Effector memory CD4-positive, alpha-beta T cell (primary cell): ENCODE data around the gene DCP2.
A peak's percentile ranks its signal among the peaks of the same experiment; 100 is the strongest.

Experiments
- DNase-seq, 3 donors: peaks; one replicate each; pipeline ENCODE4 v3.0.0-alpha.2; 2020
- H3K27ac ChIP-seq: 2 replicates; pipeline ENCODE4 v1.7.0; 2013; ENCODE audit warnings: mild to moderate bottlenecking, low read length, moderate library complexity; ENCODE audit not compliant: insufficient read depth, poor library complexity, severe bottlenecking
- H3K27me3 ChIP-seq: replicated peaks from 2 replicates; pipeline ENCODE4 v1.7.0; 2013; ENCODE audit warnings: mild to moderate bottlenecking, low read length; ENCODE audit not compliant: insufficient read depth, control insufficient read depth, poor library complexity, severe bottlenecking
- H3K36me3 ChIP-seq: 2 replicates; pipeline ENCODE4 v1.7.0; 2013; ENCODE audit warnings: mild to moderate bottlenecking, low read length, moderate library complexity; ENCODE audit not compliant: control insufficient read depth, insufficient read depth
- H3K4me1 ChIP-seq: 2 replicates; pipeline ENCODE4 v1.7.0; 2013; ENCODE audit warnings: low read length, mild to moderate bottlenecking; ENCODE audit not compliant: control insufficient read depth, insufficient read depth, poor library complexity, severe bottlenecking
- H3K4me3 ChIP-seq: 2 replicates; pipeline ENCODE4 v1.7.0; 2013; ENCODE audit warnings: low read length, low read depth, mild to moderate bottlenecking; ENCODE audit not compliant: insufficient read depth, poor library complexity, severe bottlenecking
- H3K9me3 ChIP-seq: 2 replicates; pipeline ENCODE4 v1.7.0; 2013; ENCODE audit warnings: mild to moderate bottlenecking, low read length, moderate library complexity; ENCODE audit not compliant: control insufficient read depth

Gene DCP2

GRCh38 chr5:112965733-112966306 lies 10.8 kb upstream of the DCP2 start:
- DNase-seq: no peak
- Histone ChIP-seq H3K27me3 (no peaks in the 10 kb centered on the region), H3K4me3 (no peak overlapping the region), H3K9me3 (no peaks in the 10 kb centered on the region), H3K4me1 (no peaks in the 10 kb centered on the region), H3K36me3 (no peaks in the 10 kb centered on the region), H3K27ac (no peak overlapping the region)

- no peak overlapping the region for H3K4me3 ChIP-seq
- H3K36me3 ChIP-seq: no peaks in the 10 kb centered on the region
- H3K9me3 ChIP-seq: no peaks in the 10 kb centered on the region
- no peak overlapping the region for H3K27ac ChIP-seq
- DNase-seq: no peak
- no peaks in the 10 kb centered on the region for H3K4me1 ChIP-seq
- H3K27me3 ChIP-seq: no peaks in the 10 kb centered on the region
These were observed 9.0 kb upstream of the DCP2 start for GRCh38 chr5:112967520-112968083.

DNA sequence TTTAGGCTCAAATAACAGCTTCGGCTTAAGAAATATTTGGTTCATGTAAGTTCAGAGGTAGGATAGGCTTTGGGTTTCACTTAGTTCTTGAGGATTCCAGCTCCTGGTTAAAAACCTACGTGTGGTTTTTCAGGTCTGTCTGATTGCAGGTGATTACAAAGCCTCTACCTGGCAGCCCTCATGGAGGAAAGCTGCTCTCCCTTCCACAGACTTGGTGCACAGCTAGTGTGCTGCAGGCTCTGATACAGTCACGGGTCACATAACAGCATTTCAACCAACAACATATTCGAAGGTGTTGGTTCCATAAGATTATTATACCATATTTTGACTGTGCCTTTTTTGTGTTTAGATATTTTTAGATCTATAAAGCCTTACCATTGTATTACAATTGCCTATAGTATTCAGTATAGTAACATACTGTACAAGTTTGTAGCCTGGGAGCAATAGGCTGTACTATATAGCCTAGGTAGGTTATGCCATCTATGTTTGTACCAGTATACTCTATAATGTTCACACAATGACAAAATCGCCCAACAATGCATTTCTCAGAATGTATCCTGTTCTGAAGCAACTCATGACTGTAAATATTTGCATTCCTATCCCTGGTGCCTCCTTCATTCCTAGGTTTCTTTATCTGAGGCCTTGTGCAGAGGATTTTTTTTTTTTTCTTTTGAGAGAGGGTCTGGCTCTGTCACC lies 8.0 kb upstream of the DCP2 start:
- Histone ChIP-seq H3K4me3 (no peak overlapping the region), H3K27ac (no peak overlapping the region), H3K36me3 (no peaks in the 10 kb centered on the region), H3K27me3 (no peaks in the 10 kb centered on the region), H3K4me1 (no peaks in the 10 kb centered on the region), H3K9me3 (no peaks in the 10 kb centered on the region)
- DNase-seq: no peak

DNA sequence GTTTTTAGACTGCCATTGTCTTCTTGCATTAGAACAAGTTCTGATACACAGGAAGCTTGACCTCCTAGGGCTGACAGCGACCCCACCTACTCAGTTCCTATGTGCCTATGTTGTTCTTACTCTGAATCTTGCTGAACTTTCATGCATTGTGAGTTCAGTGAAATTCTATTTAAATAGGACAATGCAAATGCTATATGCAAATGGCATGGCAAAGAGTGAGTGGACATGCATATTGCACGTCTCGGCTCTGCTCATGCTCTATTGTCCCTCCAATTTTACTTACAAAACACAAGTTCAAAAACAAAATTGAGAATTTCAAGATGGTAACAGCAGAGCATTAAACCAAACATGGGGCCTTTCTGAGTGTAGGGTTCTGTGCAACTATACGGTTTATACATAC lies 5.3 kb upstream of the DCP2 start:
- DNase-seq: no peak
- Histone ChIP-seq H3K4me3 (no peak overlapping the region), H3K4me1 (peaks cover 5% of the 10 kb centered on the region), H3K27ac (no peak overlapping the region), H3K36me3 (no peaks in the 10 kb centered on the region), H3K9me3 (no peaks in the 10 kb centered on the region), H3K27me3 (no peaks in the 10 kb centered on the region)

DNA sequence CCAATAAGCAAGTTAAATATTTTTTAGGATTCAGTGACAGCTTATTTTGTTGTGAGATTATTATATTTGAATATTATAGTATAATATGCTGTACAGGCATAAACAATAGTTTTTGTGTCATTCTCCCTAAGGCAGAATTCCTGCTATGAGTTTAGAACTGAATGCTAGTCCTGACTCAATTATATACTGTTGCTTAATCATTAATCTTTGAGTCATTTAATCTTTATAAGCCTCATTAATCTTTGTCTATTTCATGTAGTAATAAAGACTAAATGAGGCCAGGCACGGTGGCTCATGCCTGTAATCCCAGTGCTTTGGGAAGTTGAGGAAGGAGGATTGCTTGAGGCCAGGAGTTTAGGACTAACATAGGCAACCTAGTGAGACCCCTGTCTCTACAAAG lies 3.6 kb upstream of the DCP2 start:
- DNase-seq: no peak
- Histone ChIP-seq H3K36me3 (no peaks in the 10 kb centered on the region), H3K9me3 (no peaks in the 10 kb centered on the region), H3K27ac (no peak overlapping the region), H3K4me1 (peaks cover 5% of the 10 kb centered on the region), H3K27me3 (no peaks in the 10 kb centered on the region), H3K4me3 (no peak overlapping the region)

DNA sequence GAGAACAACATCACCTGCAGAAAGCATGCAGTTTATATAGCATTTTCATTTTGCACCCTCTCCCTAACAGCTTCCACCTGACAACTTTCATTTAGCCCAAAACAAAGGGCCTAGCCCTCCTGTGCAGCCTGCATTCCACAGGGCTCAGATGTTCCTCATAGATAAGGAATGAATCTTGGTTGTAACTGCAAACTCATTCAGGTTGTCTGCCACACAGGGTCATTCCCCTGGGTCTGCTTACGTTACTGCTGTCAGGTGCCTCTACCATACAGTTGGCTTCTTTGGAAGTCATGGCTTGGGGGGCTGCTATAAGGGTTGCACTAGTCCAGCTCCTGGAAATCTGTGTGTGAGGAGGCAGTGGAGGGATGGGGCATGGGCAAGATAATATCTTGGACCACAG lies 2.7 kb upstream of the DCP2 start:
- H3K27me3 ChIP-seq: no peaks in the 10 kb centered on the region
- DNase-seq: no peak
- no peaks in the 10 kb centered on the region for H3K9me3 ChIP-seq
- no peak overlapping the region for H3K4me3 ChIP-seq
- peaks cover 11% of the 10 kb centered on the region for H3K4me1 ChIP-seq
- no peak overlapping the region for H3K27ac ChIP-seq
- H3K36me3 ChIP-seq: no peaks in the 10 kb centered on the region

DNA sequence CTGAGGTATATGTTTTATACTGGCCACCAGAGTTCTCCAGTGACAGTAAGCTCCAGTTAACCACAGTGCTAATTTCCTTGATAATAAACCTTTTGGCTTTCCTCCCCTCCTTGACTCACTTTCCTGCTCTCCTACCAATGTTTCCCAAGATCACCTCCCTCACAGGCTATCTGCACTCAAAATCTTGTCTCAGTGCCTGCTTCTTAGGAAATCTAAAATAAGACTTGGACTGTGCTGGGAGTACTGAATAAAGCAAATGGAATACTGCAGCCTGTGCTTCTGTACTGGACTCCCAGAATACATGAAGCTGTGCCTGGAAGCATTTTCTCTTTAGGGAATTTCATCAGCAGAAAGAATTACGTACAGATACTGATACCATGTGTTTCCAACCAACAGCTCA lies 1.7 kb upstream of the DCP2 start:
- Histone ChIP-seq H3K4me3 (no peak overlapping the region), H3K27me3 (no peaks in the 10 kb centered on the region), H3K36me3 (no peaks in the 10 kb centered on the region), H3K27ac (no peak overlapping the region), H3K9me3 (no peaks in the 10 kb centered on the region), H3K4me1 (peaks cover 13% of the 10 kb centered on the region)
- DNase-seq: no peak

DNA sequence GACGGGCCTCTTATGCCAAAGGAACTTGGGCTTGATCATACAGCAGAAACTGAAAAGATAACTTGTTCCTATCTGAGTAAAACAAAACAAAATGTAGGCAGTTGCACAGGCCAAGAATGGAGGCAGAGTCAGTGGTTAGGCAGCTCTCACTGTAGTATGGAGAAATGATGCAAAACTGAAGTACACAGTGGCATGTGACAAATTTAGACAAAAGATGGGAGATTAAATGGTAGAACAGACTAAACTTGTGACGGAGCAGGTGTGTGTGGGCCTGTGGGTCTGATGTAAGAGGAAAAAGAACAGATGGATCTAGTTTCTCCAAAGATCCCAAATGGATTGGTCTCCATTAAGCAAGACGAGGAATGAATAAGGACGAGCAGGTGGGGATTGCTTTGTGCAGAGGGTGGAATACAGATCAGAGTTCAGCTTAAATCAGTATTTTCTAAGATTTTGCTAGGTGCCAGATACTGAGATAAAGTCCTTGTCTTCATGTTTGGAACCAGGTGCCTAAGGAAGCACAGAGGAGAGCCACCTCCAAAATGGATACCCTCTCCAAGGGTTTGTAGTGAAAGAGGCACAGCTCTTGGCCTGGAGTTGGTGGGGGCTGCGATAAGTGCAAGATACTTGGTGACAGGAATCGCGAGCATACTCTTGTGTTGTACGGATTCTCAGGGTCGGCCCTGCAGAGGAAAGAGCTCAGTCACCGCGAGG lies 722 bp upstream of the DCP2 start:
- no peak for DNase-seq
- H3K4me3 ChIP-seq: peak overlapping the region; percentile 93
- H3K27me3 ChIP-seq: no peaks in the 10 kb centered on the region
- peaks cover 13% of the 10 kb centered on the region for H3K4me1 ChIP-seq
- H3K36me3 ChIP-seq: no peaks in the 10 kb centered on the region
- no peaks in the 10 kb centered on the region for H3K9me3 ChIP-seq
- peak overlapping the region; percentile 76 for H3K27ac ChIP-seq

- DNase-seq: no peak
- no peaks in the 10 kb centered on the region for H3K9me3 ChIP-seq
- H3K27me3 ChIP-seq: no peaks in the 10 kb centered on the region
- peak overlapping the region; percentile 93 for H3K4me3 ChIP-seq
- H3K4me1 ChIP-seq: peaks cover 13% of the 10 kb centered on the region
- peaks cover 5% of the 10 kb centered on the region for H3K36me3 ChIP-seq
- H3K27ac ChIP-seq: peak overlapping the region; percentile 76
These were observed 853 bp downstream of the DCP2 start for GRCh38 chr5:112977440-112977861.

- Histone ChIP-seq H3K36me3 (peaks cover 6% of the 10 kb centered on the region), H3K27ac (no peak overlapping the region), H3K4me1 (peaks cover 13% of the 10 kb centered on the region), H3K9me3 (no peaks in the 10 kb centered on the region), H3K27me3 (no peaks in the 10 kb centered on the region), H3K4me3 (peak overlapping the region; percentile 93)
- no peak for DNase-seq
These were observed 2.2 kb downstream of the DCP2 start for GRCh38 chr5:112978836-112979235.
